HG03175 (cell line): Measurements from ENCODE around the gene HMGN2.
"Not testable (repeated sequence)": the region's sequence is repeated elsewhere in the genome, so short reads cannot be mapped to it uniquely, and the experiment has no call there.

ENCODE experiments used
- ATAC-seq: cut with Tn5 transposase; IDR thresholded peaks from one replicate; pipeline ENCODE4 v1.9.1; 2021; ENCODE audit warnings: mild to moderate bottlenecking, moderate library complexity; ENCODE audit not compliant: unreplicated experiment

Gene HMGN2

GRCh38 chr1:26476958-26477357 is 4.7 kb downstream of the HMGN2 start:
- no peak for ATAC-seq

- no peak for ATAC-seq
Observed at GRCh38 chr1:26477446-26478152, 5.4 kb downstream of the HMGN2 start.

GRCh38 chr1:26478159-26478558 is 5.9 kb downstream of the HMGN2 start:
- ATAC-seq, result no peak

DNA sequence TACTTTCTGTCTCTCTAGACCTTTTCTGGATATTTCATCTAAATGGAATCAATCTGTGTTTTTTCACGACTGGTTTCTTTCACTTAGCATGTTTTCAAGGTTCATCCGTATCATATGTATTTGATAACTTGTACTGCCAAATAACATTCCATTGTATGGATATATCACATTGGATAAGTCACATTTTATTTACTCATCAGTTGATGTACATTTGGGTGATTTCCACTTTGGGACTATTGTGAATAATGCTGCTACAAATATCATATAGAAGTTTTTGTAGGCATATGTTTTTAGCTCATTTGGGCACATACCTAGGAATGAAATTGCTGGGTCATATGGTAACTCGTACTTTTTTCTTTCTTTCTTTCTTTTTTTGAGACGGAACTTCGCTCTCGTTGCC is 6.7 kb downstream of the HMGN2 start:
- no peak for ATAC-seq

DNA sequence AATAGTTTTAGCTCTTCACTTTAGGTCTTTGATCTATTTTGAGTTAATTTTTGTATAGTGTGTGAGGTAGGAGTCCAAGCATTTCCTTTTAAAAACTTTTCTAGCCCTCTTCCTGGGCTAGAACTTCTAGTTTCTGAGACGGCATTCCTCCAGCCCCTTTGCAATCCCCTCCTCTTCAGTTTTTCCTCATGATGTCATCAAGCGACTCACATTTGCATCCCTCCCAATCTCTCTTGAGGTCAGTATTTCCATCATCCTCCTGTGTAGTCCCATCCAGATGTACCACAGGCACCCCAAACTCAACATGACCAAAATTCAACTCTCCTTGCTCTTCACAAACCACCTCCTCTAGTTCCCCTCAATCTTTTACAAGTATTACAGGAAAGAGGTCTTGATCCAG is 10.7 kb downstream of the HMGN2 start:
- no peak for ATAC-seq

- no peak for ATAC-seq
Observed at GRCh38 chr1:26483980-26484379, 11.7 kb downstream of the HMGN2 start.

DNA sequence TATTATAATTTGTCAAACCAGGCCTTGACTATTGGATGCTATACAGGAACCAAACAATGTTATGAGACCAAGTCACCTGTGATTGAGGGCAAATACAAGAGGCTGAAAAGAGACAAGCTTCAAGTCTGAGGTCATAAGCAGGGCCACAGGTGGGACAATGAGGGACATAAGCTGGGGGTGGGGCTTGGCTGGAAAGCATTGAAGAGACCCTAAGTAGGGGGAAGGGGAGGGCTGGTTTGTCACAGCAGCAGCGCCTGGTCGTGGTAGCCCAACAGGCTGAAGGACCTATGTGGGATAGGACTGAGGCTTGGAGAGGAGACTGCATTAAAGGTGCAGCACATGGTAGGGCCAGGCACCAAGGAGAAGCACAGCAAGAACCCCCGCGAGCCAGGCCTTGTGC is 17.9 kb downstream of the HMGN2 start:
- no peak for ATAC-seq

DNA sequence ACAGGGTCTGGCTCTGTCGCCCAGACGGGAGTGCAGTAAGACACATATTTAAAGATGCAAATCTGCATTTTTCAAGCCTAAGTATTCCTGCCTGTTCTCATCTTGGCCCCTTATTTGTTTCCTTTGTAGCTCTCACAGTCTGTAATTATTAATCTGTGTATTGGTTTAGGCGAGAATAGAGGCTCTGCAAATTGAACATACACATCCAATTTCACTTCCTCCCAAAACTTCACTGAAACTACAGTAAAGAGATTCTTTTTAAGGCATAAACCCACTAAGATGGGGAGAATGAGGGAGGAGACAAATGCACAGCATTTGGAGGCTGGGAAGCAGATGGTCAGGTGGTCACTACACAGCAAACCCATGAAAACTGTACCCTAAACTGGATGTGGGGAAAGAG is 21.0 kb downstream of the HMGN2 start:
- ATAC-seq, result no peak

DNA sequence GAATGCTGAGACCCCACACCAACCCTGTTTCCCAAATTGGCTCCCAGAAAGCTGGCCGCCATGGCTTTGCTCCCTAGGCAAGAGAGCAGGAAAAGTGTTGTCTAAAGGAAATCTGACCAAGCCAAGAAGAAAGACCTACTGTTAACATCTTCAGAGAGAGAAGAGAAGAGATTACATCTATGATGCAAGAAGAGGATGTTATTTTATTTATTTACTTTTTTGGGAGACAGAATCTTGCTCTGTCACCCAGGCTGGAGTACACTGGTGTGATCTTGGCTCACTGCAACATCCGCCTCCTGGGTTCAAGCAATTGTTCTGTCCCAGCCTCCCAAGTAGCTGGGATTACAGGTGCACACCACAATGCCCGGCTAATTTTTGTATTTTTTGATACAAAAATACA is 21.7 kb downstream of the HMGN2 start:
- ATAC-seq, result no peak

GRCh38 chr1:26496861-26497260 is 24.6 kb downstream of the HMGN2 start:
- no peak for ATAC-seq

DNA sequence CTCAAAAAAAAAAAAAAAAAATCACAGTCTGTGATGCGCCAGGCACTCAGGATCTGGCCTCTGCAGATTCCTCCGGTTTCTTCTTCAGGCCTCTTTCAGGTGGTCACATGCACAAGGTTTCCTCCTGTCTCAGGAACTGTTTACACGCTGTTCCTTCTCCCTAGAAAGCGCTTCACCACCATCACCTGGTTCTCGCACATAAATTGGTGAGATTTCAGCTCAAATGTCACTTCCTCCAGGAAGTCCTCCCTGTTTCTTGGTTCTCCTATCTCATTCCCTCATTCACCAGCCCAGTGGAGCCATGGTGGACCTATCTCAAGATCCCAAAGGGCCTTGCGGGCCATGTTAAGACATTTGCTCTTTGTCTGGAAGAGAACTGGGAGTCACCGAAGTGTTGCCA is 26.7 kb downstream of the HMGN2 start:
- ATAC-seq, result no peak

DNA sequence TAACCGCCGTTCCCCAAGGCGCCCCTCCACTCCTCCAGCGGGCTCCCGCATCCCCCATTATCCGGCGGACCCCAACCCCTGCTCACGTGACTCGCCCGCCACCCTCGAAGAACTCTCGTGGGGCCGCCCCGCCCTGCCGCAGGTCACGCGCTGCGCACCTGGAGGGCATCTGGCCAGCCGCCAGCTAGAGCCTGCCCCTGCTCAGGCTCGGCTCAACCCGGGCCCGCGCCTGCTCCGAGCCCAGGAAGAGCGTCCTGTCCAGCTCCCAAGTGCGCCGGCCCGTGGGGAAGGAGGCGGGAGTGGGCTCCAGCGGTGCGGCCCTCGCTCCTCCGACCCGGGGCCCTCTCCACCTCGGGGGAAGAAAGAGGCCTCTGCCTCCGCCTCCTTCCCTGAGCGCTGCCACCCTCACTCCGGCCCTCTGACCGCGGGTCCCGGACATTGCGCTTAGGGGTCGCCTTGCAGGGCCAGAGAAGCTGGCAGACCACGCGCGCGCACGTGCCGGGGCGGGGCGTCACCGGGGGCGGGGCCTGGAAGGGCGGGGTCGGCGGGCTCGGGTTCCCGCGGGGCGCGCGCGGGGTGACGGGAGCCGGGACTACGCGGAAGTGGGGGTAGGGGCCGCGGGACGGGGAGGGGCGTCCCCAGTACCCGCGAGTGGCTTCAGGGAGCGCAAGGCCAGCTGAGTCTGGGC is 28.4 kb downstream of the HMGN2 start:
- ATAC-seq, result peak; percentile 55

DNA sequence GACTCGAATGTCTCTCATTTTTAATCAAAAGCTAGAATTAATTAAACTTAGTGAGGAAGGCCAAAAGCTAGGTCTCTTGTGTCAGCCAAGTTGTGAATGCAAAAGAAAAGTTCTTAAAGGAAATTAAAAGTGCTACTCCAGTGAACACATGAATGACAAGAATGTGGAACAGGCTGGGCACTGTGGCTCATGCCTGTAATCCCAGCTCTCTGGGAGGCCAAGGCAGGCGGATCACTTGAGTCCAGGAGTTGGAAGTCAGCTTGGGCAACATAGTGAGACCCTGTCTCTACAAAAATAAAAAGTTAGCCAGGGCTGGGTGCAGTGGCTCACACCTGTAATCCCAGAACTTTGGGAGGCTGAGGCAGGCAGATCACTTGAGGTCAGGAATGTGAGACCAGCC is 38.5 kb downstream of the HMGN2 start:
- not testable (repeated sequence) for ATAC-seq

DNA sequence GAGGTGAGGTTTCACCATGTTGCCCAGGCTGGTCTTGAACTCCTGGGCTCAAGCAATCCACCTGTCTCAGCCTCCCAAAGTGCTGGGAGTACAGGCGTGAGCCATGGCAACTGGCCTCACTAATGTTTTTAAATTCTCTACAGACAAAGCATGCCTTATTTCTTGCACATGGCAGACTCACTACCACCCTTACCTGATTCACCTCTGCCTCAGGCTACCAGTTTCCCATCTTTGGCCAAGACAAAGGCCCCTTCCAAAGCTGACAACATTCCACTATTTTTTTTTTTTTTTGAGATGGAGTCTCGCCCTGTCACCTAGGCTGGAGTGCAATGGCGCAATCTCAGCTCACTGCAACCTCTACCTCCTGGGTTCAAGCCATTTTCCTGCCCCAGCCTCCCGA is 43.6 kb downstream of the HMGN2 start:
- not testable (repeated sequence) for ATAC-seq

- ATAC-seq, result no peak
Observed at GRCh38 chr1:26516987-26517765, 44.9 kb downstream of the HMGN2 start.

GRCh38 chr1:26517766-26518049 is 45.5 kb downstream of the HMGN2 start:
- ATAC-seq, result no peak

GRCh38 chr1:26518355-26518754 is 46.1 kb downstream of the HMGN2 start:
- ATAC-seq, result no peak

- no peak for ATAC-seq
Observed at GRCh38 chr1:26520339-26520738, 48.1 kb downstream of the HMGN2 start.

GRCh38 chr1:26521669-26522030 is 49.4 kb downstream of the HMGN2 start:
- no peak for ATAC-seq

DNA sequence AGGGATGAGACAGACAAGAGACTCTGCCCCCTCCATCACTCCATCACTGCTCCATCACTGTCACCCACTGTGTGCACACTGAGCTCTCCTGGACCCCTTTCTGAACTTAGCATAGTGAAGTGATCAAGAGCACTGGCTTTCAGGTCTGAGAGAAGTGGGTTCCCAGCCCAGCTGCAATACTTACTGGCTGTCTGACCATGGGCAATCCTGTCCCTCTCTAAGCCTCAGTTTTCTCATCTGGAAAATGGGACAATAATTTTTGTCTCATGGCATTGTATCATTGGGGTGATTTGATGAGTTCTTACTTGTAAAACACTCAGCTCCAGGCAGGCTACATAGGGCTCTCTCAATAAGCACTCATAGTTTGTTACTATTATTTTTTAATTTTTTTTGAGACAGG is 49.8 kb downstream of the HMGN2 start:
- no peak for ATAC-seq

- no peak for ATAC-seq
Observed at GRCh38 chr1:26524181-26524580, 51.9 kb downstream of the HMGN2 start.
